AG20443 (cell line): ENCODE measurements around the gene PON3.

Source experiments
- DNase-seq: peaks from one replicate; pipeline ENCODE4 v3.0.0; 2012; ENCODE audit warnings: low spot score, mixed read lengths

PON3 gene

GRCh38 chr7:95340491-95340890 is 55.7 kb downstream of the PON3 start:
- DNase-seq, result no peak

- no peak for DNase-seq
Measured at GRCh38 chr7:95338832-95339231, 57.3 kb downstream of the PON3 start.

GRCh38 chr7:95335093-95335492 is 61.1 kb downstream of the PON3 start:
- peak; percentile 56 for DNase-seq

GRCh38 chr7:95334447-95334846 is 61.7 kb downstream of the PON3 start:
- DNase-seq, result no peak

- DNase-seq, result no peak
Measured at GRCh38 chr7:95330961-95331337, 65.2 kb downstream of the PON3 start.

- DNase-seq, result no peak
Measured at GRCh38 chr7:95330204-95330960, 65.8 kb downstream of the PON3 start.

- no peak for DNase-seq
Measured at GRCh38 chr7:95327356-95327755, 68.8 kb downstream of the PON3 start.

- no peak for DNase-seq
Measured at GRCh38 chr7:95324431-95324830, 71.7 kb downstream of the PON3 start, which contains the start of gene PON1. PON1 (minus strand) TSS chr7:95324532; CDS start chr7:95324475, 57 bp downstream.

- DNase-seq, result no peak
Measured at GRCh38 chr7:95323410-95324129, 72.6 kb downstream of the PON3 start.

- no peak for DNase-seq
Measured at GRCh38 chr7:95322854-95323253, 73.3 kb downstream of the PON3 start.

- DNase-seq, result peak; percentile 20
Measured at GRCh38 chr7:95322396-95322795, 73.8 kb downstream of the PON3 start.

GRCh38 chr7:95321720-95322119 is 74.5 kb downstream of the PON3 start:
- DNase-seq, result no peak

- DNase-seq, result no peak
Measured at GRCh38 chr7:95320651-95321050, 75.5 kb downstream of the PON3 start.

- DNase-seq, result no peak
Measured at GRCh38 chr7:95319570-95319969, 76.6 kb downstream of the PON3 start.

GRCh38 chr7:95318501-95319100 is 77.6 kb downstream of the PON3 start:
- DNase-seq, result no peak

- DNase-seq, result no peak
Measured at GRCh38 chr7:95317966-95318365, 78.2 kb downstream of the PON3 start.

GRCh38 chr7:95317546-95317945 is 78.6 kb downstream of the PON3 start:
- DNase-seq, result no peak

- DNase-seq, result no peak
Measured at GRCh38 chr7:95316588-95316987, 79.6 kb downstream of the PON3 start.

GRCh38 chr7:95312561-95312960 is 83.6 kb downstream of the PON3 start:
- DNase-seq, result no peak

- DNase-seq, result no peak
Measured at GRCh38 chr7:95311389-95311788, 84.8 kb downstream of the PON3 start.

GRCh38 chr7:95309951-95310350 is 86.2 kb downstream of the PON3 start:
- DNase-seq, result no peak
